AG04450 (cell line): ENCODE measurements around the gene EPB41. TPM values are rescaled to one million over a fixed set of nuclear protein-coding genes. Genes with fewer than 3 reads are reported as not detected.

ENCODE experiments used
- CTCF ChIA-PET: fragments of 300-600, 350-600 bp; formaldehyde crosslinking; extraction: SDS; loops from one replicate; lab custom pipeline; 2022; ENCODE audit warnings: antibody characterized with exemption, inconsistent platforms; lab: Charles Lee
- POLR2A ChIA-PET: fragments of 350-600 bp; formaldehyde crosslinking; extraction: SDS; loops from one replicate; lab custom pipeline; 2021; ENCODE audit warnings: antibody characterized with exemption, inconsistent platforms; lab: Yijun Ruan, JAX
- DNase-seq: peaks from one replicate; pipeline ENCODE4 v3.0.0-alpha.2; 2011; ENCODE audit warnings: low read depth, low spot score
- H3K27ac ChIP-seq: one replicate; pipeline ENCODE4 v1.5.1; 2012; ENCODE audit warnings: low read depth, low read length, control low read depth
- H3K27me3 ChIP-seq: one replicate; pipeline ENCODE4 v1.6.0; 2012; ENCODE audit warnings: low read length; ENCODE audit not compliant: control insufficient read depth, insufficient read depth
- H3K4me3 ChIP-seq: 2 replicates; pipeline ENCODE4 v1.5.1; 2011; ENCODE audit warnings: mild to moderate bottlenecking, low read depth, low read length, control low read depth
- H3K9me3 ChIP-seq: 2 replicates; pipeline ENCODE4 v1.5.1; 2012; ENCODE audit warnings: low read length; ENCODE audit not compliant: control insufficient read depth, insufficient read depth
- polyA plus RNA-seq: library from polyadenylated mRNA; depleted of rRNA; stranded (reverse); fragments of >200 nt; gene quantifications from 2 replicates; pipeline ENCODE4 v1.2.3, GENCODE V29; 2011
- TF ChIP-seq, protein P1 (sequence below): IDR thresholded peaks from 2 replicates; pipeline ENCODE4 v1.5.1; 2011; ENCODE audit warnings: low read depth, low read length, control low read depth, inconsistent platforms

EPB41 gene
- polyA plus RNA-seq, 1 experiment = 7.8 TPM

DNA sequence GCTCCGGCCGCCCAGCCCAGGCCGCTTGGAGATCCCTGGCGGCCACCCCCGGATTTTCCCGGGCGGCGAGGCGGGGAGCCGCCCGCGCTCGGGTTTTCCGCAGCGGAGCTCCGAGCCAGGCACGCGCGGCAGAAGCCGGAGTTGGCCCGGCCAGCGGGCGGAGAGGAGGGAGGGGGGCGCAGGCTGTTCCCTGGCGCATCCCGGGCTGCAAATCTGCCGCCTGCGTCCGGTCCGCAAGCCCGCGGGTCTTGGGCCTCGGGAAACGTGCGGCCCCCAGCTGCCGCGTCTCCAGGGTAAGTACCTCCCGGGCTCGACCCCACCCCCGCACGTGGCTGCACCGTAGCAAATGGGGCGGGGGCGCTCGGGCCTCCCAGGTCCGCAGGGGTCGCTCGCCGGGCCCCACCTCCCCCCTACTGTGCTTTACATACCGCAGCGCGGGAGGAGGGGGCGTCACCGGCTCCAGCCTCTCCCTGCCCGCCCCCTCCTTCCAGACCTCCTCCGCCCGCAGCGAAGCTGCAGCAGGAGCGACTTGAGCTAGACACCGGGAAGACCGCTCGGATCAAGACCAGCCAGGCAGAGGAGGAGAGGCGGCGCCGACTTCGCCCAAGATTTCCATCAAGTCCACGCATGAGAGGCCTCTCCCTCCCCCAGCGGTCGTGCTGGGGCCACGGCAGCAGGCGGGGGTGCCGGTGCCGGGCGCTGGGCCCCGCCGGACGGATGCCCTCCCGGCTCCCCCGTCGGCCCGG, 207.7 kb downstream of the EPB41 start:
- H3K27me3 ChIP-seq = no peaks in the 10 kb centered on the region
- ChIA-PET POLR2A (interaction anchor here (0.9 to 1.9 kb wide), 4 partner anchors 24 to 238 kb away, joined by 3 to 11 read pairs (median 5); partner anchors contain the start of gene SRSF4), CTCF (interaction anchor here (0.6 to 2.0 kb wide), 4 partner anchors 8 to 338 kb away, joined by 3 to 6 read pairs (median 3); no protein-coding TSS in a partner anchor)
- peak overlapping the region; percentile 68 for H3K4me3 ChIP-seq
- H3K27ac ChIP-seq = peak overlapping the region; percentile 47
- no peaks in the 10 kb centered on the region; the same call in 1 of the 2 replicates for H3K9me3 ChIP-seq
- TF ChIP-seq, protein P1, sequence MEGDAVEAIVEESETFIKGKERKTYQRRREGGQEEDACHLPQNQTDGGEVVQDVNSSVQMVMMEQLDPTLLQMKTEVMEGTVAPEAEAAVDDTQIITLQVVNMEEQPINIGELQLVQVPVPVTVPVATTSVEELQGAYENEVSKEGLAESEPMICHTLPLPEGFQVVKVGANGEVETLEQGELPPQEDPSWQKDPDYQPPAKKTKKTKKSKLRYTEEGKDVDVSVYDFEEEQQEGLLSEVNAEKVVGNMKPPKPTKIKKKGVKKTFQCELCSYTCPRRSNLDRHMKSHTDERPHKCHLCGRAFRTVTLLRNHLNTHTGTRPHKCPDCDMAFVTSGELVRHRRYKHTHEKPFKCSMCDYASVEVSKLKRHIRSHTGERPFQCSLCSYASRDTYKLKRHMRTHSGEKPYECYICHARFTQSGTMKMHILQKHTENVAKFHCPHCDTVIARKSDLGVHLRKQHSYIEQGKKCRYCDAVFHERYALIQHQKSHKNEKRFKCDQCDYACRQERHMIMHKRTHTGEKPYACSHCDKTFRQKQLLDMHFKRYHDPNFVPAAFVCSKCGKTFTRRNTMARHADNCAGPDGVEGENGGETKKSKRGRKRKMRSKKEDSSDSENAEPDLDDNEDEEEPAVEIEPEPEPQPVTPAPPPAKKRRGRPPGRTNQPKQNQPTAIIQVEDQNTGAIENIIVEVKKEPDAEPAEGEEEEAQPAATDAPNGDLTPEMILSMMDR = no peak
- DNase-seq = no peak

DNA sequence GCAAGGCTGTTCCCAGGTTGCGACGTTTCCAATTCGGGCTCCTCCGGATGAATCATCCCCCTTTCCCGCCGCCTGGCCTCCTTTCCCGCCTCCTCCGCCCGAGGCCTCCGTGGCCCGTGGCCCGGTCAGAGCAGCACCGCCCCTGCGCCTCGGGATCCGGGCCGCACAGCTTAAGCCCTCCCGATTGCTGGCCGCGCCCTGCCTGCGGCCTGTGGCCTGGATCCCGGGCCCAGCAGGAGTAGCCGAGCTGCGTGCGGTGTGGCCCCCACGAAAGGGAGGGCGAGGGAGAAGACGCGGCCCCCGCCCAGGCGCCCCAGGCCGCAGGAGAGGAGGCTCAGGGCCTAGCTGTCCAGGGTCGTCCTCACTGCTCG, 208.3 kb downstream of the EPB41 start:
- ChIA-PET POLR2A (interaction anchor here (0.6 to 1.9 kb wide), 5 partner anchors 24 to 239 kb away, joined by 3 to 11 read pairs (median 5); partner anchors contain the start of gene SRSF4), CTCF (interaction anchor here (0.6 to 2.0 kb wide), 4 partner anchors 9 to 338 kb away, joined by 3 to 6 read pairs (median 3); no protein-coding TSS in a partner anchor)
- H3K27me3 ChIP-seq = no peaks in the 10 kb centered on the region
- no peaks in the 10 kb centered on the region; the same call in 1 of the 2 replicates for H3K9me3 ChIP-seq
- TF ChIP-seq, protein P1 = no peak
- H3K27ac ChIP-seq = peak overlapping the region; percentile 78
- peak; percentile 43 for DNase-seq
- H3K4me3 ChIP-seq = peak overlapping the region; percentile 68

DNA sequence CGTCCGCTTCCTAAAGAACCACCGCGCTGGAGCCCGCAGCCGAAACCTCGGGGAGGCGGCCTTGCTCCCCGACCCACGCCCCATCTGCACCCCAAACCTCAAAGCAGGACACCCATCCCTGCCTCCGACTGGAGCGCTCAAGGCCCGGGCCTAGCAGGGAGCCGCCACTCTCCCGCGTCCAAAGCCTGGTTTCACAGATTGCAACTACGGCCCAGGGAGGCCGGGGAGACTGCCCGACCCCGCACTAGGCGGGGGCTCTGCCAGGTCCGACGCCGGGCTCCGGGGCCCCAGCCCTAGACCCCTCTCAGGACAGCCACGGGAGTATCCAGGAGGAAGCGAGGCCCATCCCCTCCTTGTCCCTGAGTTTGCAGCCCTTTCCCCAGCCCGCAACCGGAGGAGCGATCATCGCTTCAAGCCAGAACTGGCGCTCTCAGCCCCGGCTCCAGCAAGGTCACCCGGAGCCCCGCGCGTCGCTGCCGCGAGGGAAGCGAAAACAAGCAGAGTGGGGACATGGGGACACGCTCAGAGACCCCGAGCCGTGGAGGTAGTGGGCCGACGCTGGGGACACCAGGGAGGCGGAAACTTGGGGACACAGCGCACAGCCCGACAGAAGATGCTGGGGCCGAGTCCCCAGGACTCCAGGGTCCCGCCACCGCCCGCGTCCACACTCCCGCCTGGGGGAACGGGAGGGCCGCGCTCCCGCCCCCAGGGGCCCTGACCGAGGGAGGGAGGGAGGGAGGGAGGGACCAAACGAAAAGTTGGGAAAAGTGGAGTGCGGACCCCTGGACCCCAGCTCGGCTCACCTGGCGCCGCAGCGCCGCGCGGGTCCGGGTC, 208.9 kb downstream of the EPB41 start:
- DNase-seq = no peak
- TF ChIP-seq, protein P1 = no peak
- CTCF ChIA-PET = interaction anchor here (1.0 to 2.0 kb wide), 9 partner anchors 17 to 79 kb away, joined by 4 to 16 read pairs (median 7); partner anchors contain the start of gene SRSF4
- H3K9me3 ChIP-seq = no peaks in the 10 kb centered on the region; the same call in 1 of the 2 replicates
- H3K27me3 ChIP-seq = no peaks in the 10 kb centered on the region
- peak overlapping the region; percentile 78 for H3K27ac ChIP-seq
- peak overlapping the region; percentile 68 for H3K4me3 ChIP-seq
- POLR2A ChIA-PET = interaction anchor here (0.6 to 2.2 kb wide), 5 partner anchors 23 to 151 kb away, joined by 3 to 23 read pairs (median 6); partner anchors contain the start of gene SRSF4

DNA sequence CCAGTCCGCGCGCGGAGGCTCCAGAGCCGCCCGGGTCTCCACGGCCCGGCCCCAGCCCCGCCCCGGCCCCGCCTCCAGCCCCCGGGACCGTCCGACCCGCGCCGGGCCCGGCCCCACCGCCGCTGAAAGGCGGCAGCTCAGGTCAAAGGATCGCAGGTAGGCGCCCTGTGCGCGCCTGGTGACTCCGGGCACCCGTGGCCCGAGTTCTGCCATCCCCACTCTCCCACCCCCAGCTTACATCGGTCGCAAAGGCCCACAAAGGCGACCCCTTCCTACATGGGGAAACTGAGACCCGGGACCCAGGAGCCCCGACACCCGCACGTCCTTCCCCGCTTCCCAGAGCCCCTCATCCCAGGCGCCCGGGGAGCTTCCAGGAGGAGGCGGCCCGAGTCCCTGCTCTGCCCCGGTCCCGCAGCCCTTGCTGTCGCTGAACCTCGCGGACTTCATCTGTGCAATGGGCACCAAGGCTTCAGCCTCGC, 209.6 kb downstream of the EPB41 start, which contains the start of gene TMEM200B:
Gene TMEM200B, minus strand, starts transcription at position 17 of the 479 bp plus-strand sequence. CDS start 2,075 bp downstream, outside the sequence.
- TF ChIP-seq, protein P1 = no peak
- Histone ChIP-seq H3K4me3 (peak within 1 kb of the TSS; percentile 68), H3K27me3 (no peaks in the 10 kb centered on the region), H3K9me3 (no peaks in the 10 kb centered on the region; the same call in 1 of the 2 replicates), H3K27ac (peak within 1 kb of the TSS; percentile 93)
- DNase-seq = no peak
- ChIA-PET CTCF (interaction anchor here (0.6 to 1.9 kb wide), 12 partner anchors 11 to 1658 kb away, joined by 3 to 16 read pairs (median 5); partner anchors contain the start of gene SRSF4), POLR2A (interaction anchor here (0.6 to 2.2 kb wide), 3 partner anchors 57 to 300 kb away, joined by 3 to 23 read pairs (median 8); partner anchors contain the start of gene SRSF4)
